CD4-positive, CD25-positive, alpha-beta regulatory T cell (primary cell): ENCODE results near the gene TBCC. TPM values are rescaled to one million over a fixed set of nuclear protein-coding genes. Genes with fewer than 3 reads are reported as not detected.
"Not testable (repeated sequence)": the region's sequence is repeated elsewhere in the genome, so short reads cannot be mapped to it uniquely, and the experiment has no call there.

Source experiments
- ATAC-seq, 2 donors: fragments of 150-1000 bp; cut with Tn5 transposase; one replicate each; pipeline ENCODE4 v1.10.0; 2021; ENCODE audit warnings: low read depth in 2 of 2, moderate number of reproducible peaks in 2 of 2, moderate library complexity in 1 of 2
- DNase-seq, 3 donors: peaks; one replicate each; pipeline versions ENCODE4 v3.0.0 to v3.0.0-alpha.2; 2012 to 2022; ENCODE audit warnings: mixed read lengths in 1 of 3
- H3K27ac ChIP-seq: one replicate; pipeline ENCODE4 v1.7.0; 2013; ENCODE audit warnings: mild to moderate bottlenecking, low read length; ENCODE audit not compliant: insufficient read depth, poor library complexity, severe bottlenecking
- H3K27me3 ChIP-seq: one replicate; pipeline ENCODE4 v1.7.0; 2013; ENCODE audit warnings: low read length; ENCODE audit not compliant: control insufficient read depth, insufficient read depth
- H3K36me3 ChIP-seq: one replicate; pipeline ENCODE4 v1.7.0; 2013; ENCODE audit warnings: mild to moderate bottlenecking, low read length, moderate library complexity; ENCODE audit not compliant: control insufficient read depth, insufficient read depth
- H3K4me1 ChIP-seq: 2 replicates; pipeline ENCODE4 v1.7.0; 2013; ENCODE audit warnings: mild to moderate bottlenecking, low read length; ENCODE audit not compliant: insufficient read depth, control insufficient read depth, poor library complexity, severe bottlenecking
- H3K4me3 ChIP-seq: one replicate; pipeline ENCODE4 v1.7.0; 2013; ENCODE audit warnings: low read depth, mild to moderate bottlenecking, low read length, moderate library complexity
- H3K9me3 ChIP-seq, 2 experiments: 1 replicate in 1 of 2; 2 replicates in 1 of 2; pipeline ENCODE4 v1.7.0; 2013; ENCODE audit warnings: low read length in 2 of 2, mild to moderate bottlenecking in 1 of 2, moderate library complexity in 1 of 2; ENCODE audit not compliant: control insufficient read depth in 2 of 2
- H3K27ac Mint-ChIP-seq, 3 donors: one replicate each; pipeline ENCODE4 v1.8.0; 2020 to 2022; ENCODE audit warnings: mild to moderate bottlenecking in 3 of 3, mixed read lengths in 3 of 3, moderate library complexity in 2 of 3
- H3K27me3 Mint-ChIP-seq: one replicate; pipeline ENCODE4 v1.8.0; 2022; ENCODE audit warnings: mild to moderate bottlenecking, mixed read lengths
- H3K36me3 Mint-ChIP-seq: one replicate; pipeline ENCODE4 v1.8.0; 2020; ENCODE audit warnings: mixed read lengths
- H3K4me1 Mint-ChIP-seq, 4 donors: one replicate each; pipeline ENCODE4 v1.8.0; 2020 to 2022; ENCODE audit warnings: mixed read lengths in 4 of 4, mild to moderate bottlenecking in 1 of 4
- H3K4me3 Mint-ChIP-seq, 4 donors: one replicate each; pipeline ENCODE4 v1.8.0; 2020 to 2022; ENCODE audit warnings: mild to moderate bottlenecking in 4 of 4, mixed read lengths in 4 of 4, moderate library complexity in 3 of 4
- H3K9me3 Mint-ChIP-seq, 7 donors: one replicate each; pipeline ENCODE4 v1.8.0; 2020 to 2022; ENCODE audit warnings: mixed read lengths in 7 of 7, mild to moderate bottlenecking in 3 of 7, moderate library complexity in 2 of 7
- polyA plus RNA-seq, 4 donors: library from polyadenylated mRNA; unstranded; fragments of 300-500 nt; fragmentation: Illumina TruSeq; gene quantifications; one replicate each; pipeline ENCODE4 v1.2.3, GENCODE V29; 2021
- total RNA-seq: library from RNA; stranded (reverse); gene quantifications from one replicate; pipeline ENCODE4 v1.2.3, GENCODE V29; 2022

The TBCC gene
- total and polyA plus RNA-seq, 5 donors from 2014 or later, result 89.2 to 136 (median 133) TPM

- H3K27me3 ChIP-seq, result no peaks in the 10 kb centered on the region
- H3K27me3 Mint-ChIP-seq, result no peaks in the 10 kb centered on the region
- no peak for ATAC-seq
Measured at GRCh38 chr6:42711930-42712329, 34.0 kb downstream of the TBCC start.

DNA sequence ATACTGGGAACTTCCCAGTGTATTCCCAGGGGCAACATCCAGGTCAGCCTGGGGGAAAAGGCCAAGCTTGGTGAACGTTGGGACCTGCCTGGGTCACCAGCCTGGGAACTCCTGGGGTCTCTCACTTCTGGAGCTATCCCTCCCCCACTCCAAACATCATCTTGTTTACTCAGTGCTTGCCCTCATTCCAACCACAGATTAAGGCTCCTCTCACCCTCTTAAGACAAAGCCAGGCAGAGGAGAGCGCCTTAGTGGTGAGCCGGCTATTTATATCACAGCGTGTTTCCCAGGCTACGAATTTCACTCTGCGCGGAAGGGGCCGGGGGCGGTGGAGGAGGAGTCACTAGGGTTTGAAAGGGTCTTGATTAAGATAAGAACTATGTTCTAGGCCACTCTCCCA is 35.6 kb downstream of the TBCC start:
- H3K27me3 Mint-ChIP-seq, result no peaks in the 10 kb centered on the region

More at GRCh38 chr6:42711930-42712329, 34.0 kb downstream of the TBCC start:
- Histone ChIP-seq H3K9me3 (peaks cover 0 to 7% of the 10 kb centered on the region in 2 experiments), H3K4me3 (no peak overlapping the region), H3K36me3 (no peaks in the 10 kb centered on the region), H3K4me1 (no peaks in the 10 kb centered on the region), H3K27ac (no peak overlapping the region)
- Mint-ChIP-seq H3K36me3 (no peaks in the 10 kb centered on the region), H3K4me1 (peaks cover 0 to 4% (median 0%) of the 10 kb centered on the region in 4 donors), H3K9me3 (peaks cover 0 to 7% (median 0%) of the 10 kb centered on the region in 7 donors), H3K27ac (no peak overlapping the region), H3K4me3 (no peak overlapping the region)
- no peak for DNase-seq

DNA sequence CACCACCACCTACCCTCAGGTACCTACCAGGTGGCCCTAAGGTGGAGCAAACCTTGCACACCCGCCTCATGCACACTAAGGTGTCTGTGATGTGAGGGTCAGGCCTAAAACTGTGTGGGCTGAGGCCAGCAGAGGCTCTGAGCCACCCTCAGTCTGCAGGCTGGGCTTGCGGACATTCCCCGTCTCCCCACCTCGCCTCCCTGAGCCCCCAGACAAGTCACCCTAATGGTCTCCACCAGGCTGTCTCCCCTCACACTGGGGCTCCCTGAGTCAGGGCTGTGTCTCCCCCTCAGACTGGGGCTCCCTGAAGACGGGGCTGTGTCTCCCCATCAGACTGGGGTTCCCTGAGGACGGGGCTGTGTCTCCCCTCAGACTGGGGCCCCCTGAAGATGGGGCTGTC is 36.0 kb downstream of the TBCC start:
- Mint-ChIP-seq H3K9me3 (peaks cover 0 to 7% (median 0%) of the 10 kb centered on the region in 7 donors), H3K27me3 (no peaks in the 10 kb centered on the region), H3K36me3 (no peaks in the 10 kb centered on the region), H3K27ac (no peak overlapping the region), H3K4me3 (no peak overlapping the region), H3K4me1 (peaks cover 0 to 4% (median 0%) of the 10 kb centered on the region in 4 donors)
- H3K27me3 ChIP-seq, result no peaks in the 10 kb centered on the region
- no peak overlapping the region for H3K27ac ChIP-seq
- H3K4me1 ChIP-seq, result no peaks in the 10 kb centered on the region
- no peaks in the 10 kb centered on the region for H3K36me3 ChIP-seq
- H3K9me3 ChIP-seq, result peaks cover 0 to 7% of the 10 kb centered on the region in 2 experiments
- ATAC-seq, result no peak
- H3K4me3 ChIP-seq, result no peak overlapping the region
- no peak for DNase-seq

More for the DNA sequence above, 35.6 kb downstream of the TBCC start:
- Histone ChIP-seq H3K9me3 (peaks cover 0 to 7% of the 10 kb centered on the region in 2 experiments), H3K36me3 (no peaks in the 10 kb centered on the region), H3K27me3 (no peaks in the 10 kb centered on the region), H3K4me1 (no peaks in the 10 kb centered on the region), H3K4me3 (no peak overlapping the region), H3K27ac (no peak overlapping the region)
- peaks cover 0 to 4% (median 0%) of the 10 kb centered on the region in 4 donors for H3K4me1 Mint-ChIP-seq
- H3K27ac Mint-ChIP-seq, result no peak overlapping the region
- no peak for DNase-seq
- no peak for ATAC-seq
- H3K36me3 Mint-ChIP-seq, result no peaks in the 10 kb centered on the region
- H3K9me3 Mint-ChIP-seq, result peaks cover 0 to 7% (median 0%) of the 10 kb centered on the region in 7 donors
- H3K4me3 Mint-ChIP-seq, result no peak overlapping the region

DNA sequence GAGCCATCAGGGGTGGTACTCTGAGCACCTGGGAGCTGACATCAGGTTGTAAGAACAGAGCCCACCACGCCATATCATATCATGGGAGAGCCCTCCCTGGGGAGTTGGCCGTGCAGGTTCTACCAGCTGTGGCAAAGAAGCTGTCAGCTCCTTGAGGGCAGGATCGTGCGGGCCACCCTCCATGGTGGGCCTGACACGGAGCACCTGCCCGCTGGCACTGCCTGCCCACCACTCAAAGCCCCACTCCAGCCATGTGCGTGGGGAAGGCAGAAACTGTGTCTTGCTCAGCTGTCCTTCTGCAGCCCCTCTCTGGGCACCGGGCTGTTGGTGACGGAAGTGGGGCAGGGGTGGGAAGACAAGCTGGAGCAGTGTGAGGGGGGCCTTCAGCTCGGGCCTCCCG is 37.8 kb downstream of the TBCC start:
- H3K27ac ChIP-seq, result no peak overlapping the region
- H3K4me1 ChIP-seq, result no peaks in the 10 kb centered on the region
- H3K9me3 ChIP-seq, result peaks cover 0 to 7% of the 10 kb centered on the region in 2 experiments
- ATAC-seq (no peak), DNase-seq (no peak)
- Mint-ChIP-seq H3K4me1 (no peaks in the 10 kb centered on the region), H3K9me3 (peaks cover 0 to 7% (median 0%) of the 10 kb centered on the region in 7 donors), H3K4me3 (no peak overlapping the region), H3K27ac (no peak overlapping the region), H3K27me3 (no peaks in the 10 kb centered on the region), H3K36me3 (no peaks in the 10 kb centered on the region)
- no peak overlapping the region for H3K4me3 ChIP-seq
- H3K36me3 ChIP-seq, result no peaks in the 10 kb centered on the region
- H3K27me3 ChIP-seq, result no peaks in the 10 kb centered on the region

GRCh38 chr6:42707595-42707994 is 38.3 kb downstream of the TBCC start:
- H3K27me3 Mint-ChIP-seq, result no peaks in the 10 kb centered on the region
- H3K4me3 ChIP-seq, result no peak overlapping the region
- no peaks in the 10 kb centered on the region for H3K4me1 Mint-ChIP-seq
- no peaks in the 10 kb centered on the region for H3K27me3 ChIP-seq
- H3K9me3 Mint-ChIP-seq, result peaks cover 0 to 7% (median 0%) of the 10 kb centered on the region in 7 donors
- no peak overlapping the region for H3K27ac Mint-ChIP-seq
- no peak overlapping the region for H3K4me3 Mint-ChIP-seq
- no peaks in the 10 kb centered on the region for H3K4me1 ChIP-seq
- DNase-seq (no peak), ATAC-seq (no peak)
- no peak overlapping the region for H3K27ac ChIP-seq
- no peaks in the 10 kb centered on the region for H3K36me3 ChIP-seq
- peaks cover 0 to 7% of the 10 kb centered on the region in 2 experiments for H3K9me3 ChIP-seq
- H3K36me3 Mint-ChIP-seq, result no peaks in the 10 kb centered on the region

DNA sequence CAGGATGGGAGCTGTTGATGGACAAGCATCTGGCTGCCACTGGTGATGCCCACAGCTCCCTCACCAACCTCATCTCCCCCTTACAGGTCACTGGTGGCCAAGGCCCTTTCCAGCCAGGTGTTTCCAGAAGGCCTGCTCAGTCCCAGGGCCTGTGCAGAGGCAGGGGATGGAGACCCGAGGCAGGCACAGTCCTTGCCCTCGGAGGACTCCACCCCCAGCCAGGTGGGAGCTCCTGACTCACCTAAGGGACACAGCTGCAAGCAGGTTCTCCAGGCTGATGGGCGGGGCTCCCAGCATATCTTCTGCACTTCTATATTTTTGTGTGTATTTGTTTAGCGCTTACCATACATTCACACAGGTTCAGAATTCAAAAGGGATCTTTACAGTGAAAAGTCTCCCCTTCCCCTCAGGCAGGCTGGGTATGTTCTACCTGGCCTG is 40.9 kb downstream of the TBCC start:
- Histone ChIP-seq H3K27ac (no peak overlapping the region), H3K36me3 (no peaks in the 10 kb centered on the region), H3K4me3 (no peak overlapping the region), H3K27me3 (no peaks in the 10 kb centered on the region), H3K9me3 (no peaks in the 10 kb centered on the region), H3K4me1 (no peaks in the 10 kb centered on the region)
- Mint-ChIP-seq H3K36me3 (no peaks in the 10 kb centered on the region), H3K4me1 (no peaks in the 10 kb centered on the region), H3K27me3 (no peaks in the 10 kb centered on the region), H3K9me3 (no peaks in the 10 kb centered on the region), H3K4me3 (no peak overlapping the region), H3K27ac (no peak overlapping the region)
- DNase-seq (no peak), ATAC-seq (no peak)

- H3K4me1 Mint-ChIP-seq, result no peaks in the 10 kb centered on the region
- H3K4me3 ChIP-seq, result no peak overlapping the region
- H3K9me3 ChIP-seq, result no peaks in the 10 kb centered on the region
- ATAC-seq (no peak), DNase-seq (no peak)
- no peak overlapping the region for H3K27ac ChIP-seq
- H3K36me3 Mint-ChIP-seq, result no peaks in the 10 kb centered on the region
- H3K27me3 ChIP-seq, result no peaks in the 10 kb centered on the region
- H3K4me3 Mint-ChIP-seq, result no peak overlapping the region
- no peaks in the 10 kb centered on the region for H3K27me3 Mint-ChIP-seq
- no peaks in the 10 kb centered on the region for H3K4me1 ChIP-seq
- H3K36me3 ChIP-seq, result no peaks in the 10 kb centered on the region
- no peaks in the 10 kb centered on the region for H3K9me3 Mint-ChIP-seq
- no peak overlapping the region for H3K27ac Mint-ChIP-seq
Measured at GRCh38 chr6:42704251-42704936, 41.5 kb downstream of the TBCC start.

- DNase-seq, H3K27me3 ChIP-seq, H3K36me3 Mint-ChIP-seq, H3K4me3 ChIP-seq, H3K27ac ChIP-seq, H3K27ac Mint-ChIP-seq, H3K9me3 Mint-ChIP-seq, ATAC-seq, H3K36me3 ChIP-seq, H3K9me3 ChIP-seq, H3K4me1 ChIP-seq, H3K4me3 Mint-ChIP-seq, H3K27me3 Mint-ChIP-seq, H3K4me1 Mint-ChIP-seq: not testable (repeated sequence)
Measured at GRCh38 chr6:42702786-42703185, 43.1 kb downstream of the TBCC start.
